SK-N-SH treated with all-trans-retinoic acid at 6 μM for 48 hours (cell line): ENCODE data around the gene DNAH7.

ENCODE experiments used
- ISL1 ChIP-seq: fragments of 250-450 bp; sonication (Bioruptor Pico); IDR thresholded peaks from 2 replicates; pipeline ENCODE4 v2.1.2; 2022; ENCODE audit warnings: mild to moderate bottlenecking, moderate library complexity
- OSR1 ChIP-seq: fragments of 250-450 bp; sonication (Bioruptor Pico); IDR thresholded peaks from 2 replicates; pipeline ENCODE4 v1.8.0; 2022; ENCODE audit warnings: moderate library complexity, mild to moderate bottlenecking, inconsistent platforms
- PATZ1 ChIP-seq: fragments of 250-450 bp; sonication (Bioruptor Pico); IDR thresholded peaks from 2 replicates; pipeline ENCODE4 v1.8.0; 2020; ENCODE audit warnings: mild to moderate bottlenecking, moderate library complexity, borderline replicate concordance
- PPARA ChIP-seq: fragments of 250-450 bp; sonication (Bioruptor Pico); IDR thresholded peaks from 2 replicates; pipeline ENCODE4 v1.5.0; 2020; ENCODE audit warnings: mild to moderate bottlenecking, borderline replicate concordance
- RARB ChIP-seq: fragments of 250-450 bp; sonication (Bioruptor Pico); IDR thresholded peaks from 2 replicates; pipeline ENCODE4 v1.8.0; 2021; ENCODE audit warnings: mild to moderate bottlenecking, moderate library complexity
- TCF4 ChIP-seq: fragments of 250-450 bp; sonication (Bioruptor Pico); IDR thresholded peaks from 2 replicates; pipeline ENCODE4 v1.8.0; 2021; ENCODE audit warnings: mild to moderate bottlenecking, moderate library complexity, borderline replicate concordance
- TSHZ2 ChIP-seq: fragments of 250-450 bp; sonication (Bioruptor Pico); IDR thresholded peaks from 2 replicates; pipeline ENCODE4 v1.5.0; 2020; ENCODE audit warnings: mild to moderate bottlenecking, moderate library complexity
- ZFP3 ChIP-seq: fragments of 250-450 bp; sonication (Bioruptor Pico); IDR thresholded peaks from 2 replicates; pipeline ENCODE4 v1.5.0; 2020; ENCODE audit warnings: mild to moderate bottlenecking, moderate library complexity
- ZFP30 ChIP-seq: fragments of 450-650 bp; formaldehyde crosslinking; IDR thresholded peaks from 2 replicates; pipeline ENCODE4 v1.5.0; 2022; ENCODE audit warnings: mild to moderate bottlenecking, moderate library complexity
- ZNF8 ChIP-seq: fragments of 450-650 bp; formaldehyde crosslinking; IDR thresholded peaks from 2 replicates; pipeline ENCODE4 v1.5.0; 2020; ENCODE audit warnings: mild to moderate bottlenecking, moderate library complexity

- no peak for TF ChIP-seq ZFP3 (CRISPR knock-in tag)
- TF ChIP-seq PATZ1 = no peak
- no peak for TF ChIP-seq ZFP30 (CRISPR knock-in tag)
- no peak for TF ChIP-seq PPARA (CRISPR knock-in tag)
- no peak for TF ChIP-seq ZNF8 (CRISPR knock-in tag)
- no peak for TF ChIP-seq ISL1 (CRISPR knock-in tag)
- TF ChIP-seq OSR1 (CRISPR knock-in tag) = no peak
- TF ChIP-seq TCF4 (CRISPR knock-in tag) = no peak
- TF ChIP-seq RARB (CRISPR knock-in tag) = no peak
- no peak for TF ChIP-seq TSHZ2 (CRISPR knock-in tag)
Measured at GRCh38 chr2:195861821-195862220, 206.8 kb downstream of the DNAH7 start.
